HL-60 (cell line): Measurements from ENCODE around the gene CCDC85B.

Source experiments
- DNase-seq, 2 experiments: peaks; one replicate each; pipeline ENCODE4 v3.0.0-alpha.2; 2010 to 2020; ENCODE audit warnings: low read depth in 1 of 2, low spot score in 1 of 2
- H3K27ac ChIP-seq: fragments of 250-450 bp; sonication (Bioruptor Pico); replicated peaks from 2 replicates; pipeline ENCODE4 v1.5.1; 2020; ENCODE audit warnings: mild to moderate bottlenecking, moderate library complexity
- H3K27me3 ChIP-seq: fragments of 250-450 bp; sonication (Bioruptor Pico); 2 replicates; pipeline ENCODE4 v1.5.1; 2021; ENCODE audit warnings: mild to moderate bottlenecking, moderate library complexity; ENCODE audit not compliant: insufficient read depth, poor library complexity, severe bottlenecking
- H3K4me3 ChIP-seq: replicated peaks from 2 replicates; pipeline ENCODE4 v1.5.1; 2011; ENCODE audit warnings: mild to moderate bottlenecking, control low read depth, low read length; ENCODE audit not compliant: insufficient read depth
- CTCF ChIP-seq: IDR thresholded peaks from one replicate; pipeline ENCODE4 v1.5.1; 2011; ENCODE audit warnings: low read length, control low read depth, inconsistent platforms; ENCODE audit not compliant: insufficient read depth
- GABPA ChIP-seq: IDR thresholded peaks from 2 replicates; pipeline ENCODE4 v1.6.1; 2012; ENCODE audit warnings: low read depth
- POLR2AphosphoS5 ChIP-seq: IDR thresholded peaks from 2 replicates; pipeline ENCODE4 v1.6.1; 2012; ENCODE audit warnings: low read depth
- REST ChIP-seq: IDR thresholded peaks from 2 replicates; pipeline ENCODE4 v1.6.1; 2012; ENCODE audit warnings: low read depth; ENCODE audit not compliant: insufficient replicate concordance
- SPI1 ChIP-seq: IDR thresholded peaks from 2 replicates; pipeline ENCODE4 v1.6.1; 2012; ENCODE audit warnings: low read depth, mild to moderate bottlenecking, borderline replicate concordance

CCDC85B gene

GRCh38 chr11:65862941-65863888, 27.3 kb upstream of the CCDC85B start:
- no peak for DNase-seq
- Histone ChIP-seq H3K27me3 (no peaks in the 10 kb centered on the region), H3K4me3 (no peak overlapping the region), H3K27ac (no peak overlapping the region)
- TF ChIP-seq CTCF (no peak), SPI1 (no peak), POLR2AphosphoS5 (no peak)

- DNase-seq, result no peak
- Histone ChIP-seq H3K27ac (no peak overlapping the region), H3K4me3 (no peak overlapping the region), H3K27me3 (no peaks in the 10 kb centered on the region)
- no peak for TF ChIP-seq SPI1
- no peak for TF ChIP-seq REST
- TF ChIP-seq CTCF, result no peak
- TF ChIP-seq POLR2AphosphoS5, result no peak
- no peak for TF ChIP-seq GABPA
Measured at GRCh38 chr11:65863889-65864705, 26.4 kb upstream of the CCDC85B start.

- TF ChIP-seq POLR2AphosphoS5, result no peak
- TF ChIP-seq SPI1, result no peak
- no peak for TF ChIP-seq CTCF
- TF ChIP-seq REST, result no peak
- TF ChIP-seq GABPA, result no peak
- no peak overlapping the region for H3K4me3 ChIP-seq
- DNase-seq, result no peak
- H3K27ac ChIP-seq, result no peak overlapping the region
- H3K27me3 ChIP-seq, result no peaks in the 10 kb centered on the region
Measured at GRCh38 chr11:65864706-65865471, 25.6 kb upstream of the CCDC85B start.
